Tibial artery (tissue), 4 donors: ENCODE measurements around the gene PHOX2A.

Experiments used
- DNase-seq, 2 donors: peaks; one replicate each; pipeline ENCODE4 v3.0.0-alpha.2; 2019
- H3K27ac ChIP-seq, 2 donors: fragments of 200-600 bp; sonication (generic) in 1 of 2; 1 replicate in 1 of 2; 2 replicates in 1 of 2; pipeline ENCODE4 v1.5.1; 2018 to 2019; ENCODE audit warnings: mild to moderate bottlenecking in 1 of 2
- H3K27me3 ChIP-seq, 2 donors: fragments of 200-600 bp; sonication (generic) in 1 of 2; one replicate each; pipeline versions ENCODE4 v1.5.1 to v1.6.0; 2016 to 2019
- H3K36me3 ChIP-seq, 3 donors: fragments of 200-600 bp; sonication (generic) in 2 of 3; one replicate each; pipeline ENCODE4 v1.5.1; 2016 to 2019; ENCODE audit warnings: mild to moderate bottlenecking in 2 of 3
- H3K4me1 ChIP-seq, 4 donors: fragments of 200-600 bp; sonication (generic) in 2 of 4; 1 replicate in 3 of 4; 2 replicates in 1 of 4; pipeline ENCODE4 v1.5.1; 2016 to 2019
- H3K4me3 ChIP-seq, 2 donors: fragments of 200-600 bp; sonication (generic) in 1 of 2; 1 replicate in 1 of 2; 2 replicates in 1 of 2; pipeline ENCODE4 v1.5.1; 2018 to 2019; ENCODE audit warnings: mild to moderate bottlenecking in 2 of 2
- H3K9me3 ChIP-seq, 3 donors: fragments of 200-600 bp; sonication (generic) in 1 of 3; one replicate each; pipeline ENCODE4 v1.5.1; 2016 to 2019
- intact Hi-C: fragments of 100-400 bp; cut with DNase I; formaldehyde crosslinking; loops from one replicate; pipeline ENCODE4 v1.15.0; 2023; ENCODE audit warnings: low total_unique reads
- TF ChIP-seq, protein P1 (sequence below), 2 experiments: fragments of 200-600 bp in 1 of 2; fragments of 450-650 bp in 1 of 2; IDR thresholded peaks; one replicate each; pipeline ENCODE4 v1.5.1; 2017 to 2019; ENCODE audit warnings: antibody characterized with exemption in 2 of 2, mild to moderate bottlenecking in 1 of 2, moderate library complexity in 1 of 2

The PHOX2A gene

DNA sequence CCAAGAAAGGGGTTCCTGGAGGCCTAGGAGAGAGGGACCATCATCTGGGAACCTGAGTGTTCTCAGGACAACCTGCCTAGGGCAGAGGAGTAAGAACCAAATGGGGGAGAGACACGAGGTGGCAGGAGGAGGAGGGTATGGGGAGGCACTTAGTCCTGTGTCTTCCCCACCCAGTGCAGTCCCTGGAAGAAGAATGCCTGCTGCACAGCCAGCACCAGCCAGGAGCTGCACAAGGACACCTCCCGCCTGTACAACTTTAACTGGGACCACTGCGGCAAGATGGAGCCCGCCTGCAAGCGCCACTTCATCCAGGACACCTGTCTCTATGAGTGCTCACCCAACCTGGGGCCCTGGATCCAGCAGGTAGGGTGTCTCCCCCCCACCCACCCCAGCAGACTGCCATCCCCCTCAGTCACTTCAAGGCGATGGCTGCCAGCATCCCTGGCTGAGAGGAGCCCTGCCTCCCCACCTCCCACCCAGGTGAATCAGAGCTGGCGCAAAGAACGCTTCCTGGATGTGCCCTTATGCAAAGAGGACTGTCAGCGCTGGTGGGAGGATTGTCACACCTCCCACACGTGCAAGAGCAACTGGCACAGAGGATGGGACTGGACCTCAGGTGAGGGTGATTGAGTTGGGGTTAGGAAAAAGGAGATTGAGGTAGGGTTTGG, 23.1 kb downstream of the PHOX2A start:
- Histone ChIP-seq H3K9me3 (no peaks in the 10 kb centered on the region), H3K27ac (no peak overlapping the region), H3K36me3 (no peaks in the 10 kb centered on the region), H3K4me3 (no peak overlapping the region), H3K27me3 (peaks cover 0 to 10% of the 10 kb centered on the region in 2 donors), H3K4me1 (peaks cover 0 to 26% (median 15%) of the 10 kb centered on the region in 4 donors)
- intact Hi-C loops, result no loop called here
- TF ChIP-seq, protein P1, sequence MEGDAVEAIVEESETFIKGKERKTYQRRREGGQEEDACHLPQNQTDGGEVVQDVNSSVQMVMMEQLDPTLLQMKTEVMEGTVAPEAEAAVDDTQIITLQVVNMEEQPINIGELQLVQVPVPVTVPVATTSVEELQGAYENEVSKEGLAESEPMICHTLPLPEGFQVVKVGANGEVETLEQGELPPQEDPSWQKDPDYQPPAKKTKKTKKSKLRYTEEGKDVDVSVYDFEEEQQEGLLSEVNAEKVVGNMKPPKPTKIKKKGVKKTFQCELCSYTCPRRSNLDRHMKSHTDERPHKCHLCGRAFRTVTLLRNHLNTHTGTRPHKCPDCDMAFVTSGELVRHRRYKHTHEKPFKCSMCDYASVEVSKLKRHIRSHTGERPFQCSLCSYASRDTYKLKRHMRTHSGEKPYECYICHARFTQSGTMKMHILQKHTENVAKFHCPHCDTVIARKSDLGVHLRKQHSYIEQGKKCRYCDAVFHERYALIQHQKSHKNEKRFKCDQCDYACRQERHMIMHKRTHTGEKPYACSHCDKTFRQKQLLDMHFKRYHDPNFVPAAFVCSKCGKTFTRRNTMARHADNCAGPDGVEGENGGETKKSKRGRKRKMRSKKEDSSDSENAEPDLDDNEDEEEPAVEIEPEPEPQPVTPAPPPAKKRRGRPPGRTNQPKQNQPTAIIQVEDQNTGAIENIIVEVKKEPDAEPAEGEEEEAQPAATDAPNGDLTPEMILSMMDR (IDR thresholded peaks at IDR 0.05), result no peak
- DNase-seq, result no peak

DNA sequence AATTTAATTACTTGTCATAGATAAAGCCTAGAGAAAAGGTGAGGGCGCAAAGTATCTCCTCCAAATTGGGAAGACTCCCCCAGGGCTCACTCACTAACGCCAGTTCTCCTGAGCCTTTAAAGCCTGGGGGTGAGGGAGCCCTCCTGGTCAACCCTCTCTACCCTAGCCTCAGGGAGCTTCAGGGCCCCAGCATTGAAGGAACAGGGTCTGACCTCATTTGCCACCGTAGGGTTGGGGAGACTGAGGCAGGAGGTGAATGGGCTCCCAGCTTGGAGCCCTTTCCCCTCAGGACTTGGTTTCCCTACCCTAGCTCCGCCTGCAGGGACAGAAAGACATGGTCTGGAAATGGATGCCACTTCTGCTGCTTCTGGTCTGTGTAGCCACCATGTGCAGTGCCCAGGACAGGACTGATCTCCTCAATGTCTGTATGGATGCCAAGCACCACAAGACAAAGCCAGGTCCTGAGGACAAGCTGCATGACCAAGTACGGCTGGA, 25.7 kb downstream of the PHOX2A start:
- peaks cover 0 to 10% of the 10 kb centered on the region in 2 donors for H3K27me3 ChIP-seq
- no peaks in the 10 kb centered on the region for H3K9me3 ChIP-seq
- no peak for DNase-seq
- no peak overlapping the region for H3K4me3 ChIP-seq
- intact Hi-C loops, result no loop called here
- TF ChIP-seq, protein P1 (IDR thresholded peaks at IDR 0.05), result no peak
- no peak overlapping the region for H3K27ac ChIP-seq
- H3K36me3 ChIP-seq, result no peaks in the 10 kb centered on the region
- H3K4me1 ChIP-seq, result peaks cover 0 to 16% (median 7%) of the 10 kb centered on the region in 4 donors

DNA sequence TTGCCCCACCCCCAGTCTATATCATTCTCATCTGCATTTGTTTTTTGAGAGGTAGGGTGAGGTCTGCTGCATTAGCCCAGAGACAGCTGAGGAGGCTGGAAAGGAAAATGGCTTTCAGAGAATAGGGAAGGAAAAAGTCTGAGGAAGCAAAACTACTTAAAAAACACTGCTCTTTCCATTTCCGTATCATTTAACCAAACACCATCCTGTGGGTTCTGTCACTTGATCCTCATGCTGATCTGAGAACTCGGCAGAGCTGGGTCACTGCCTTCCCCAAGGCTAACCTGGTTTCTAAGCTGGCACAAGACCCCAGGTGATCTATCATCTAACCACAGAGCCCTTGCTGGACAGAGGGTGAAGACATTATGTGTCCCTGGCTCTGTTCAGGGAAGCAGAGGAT, 26.1 kb downstream of the PHOX2A start:
- H3K36me3 ChIP-seq, result no peaks in the 10 kb centered on the region
- DNase-seq, result no peak
- H3K27me3 ChIP-seq, result peaks cover 0 to 10% of the 10 kb centered on the region in 2 donors
- TF ChIP-seq, protein P1 (IDR thresholded peaks at IDR 0.05), result no peak
- H3K4me1 ChIP-seq, result peaks cover 0 to 14% (median 7%) of the 10 kb centered on the region in 4 donors
- no peaks in the 10 kb centered on the region for H3K9me3 ChIP-seq
- intact Hi-C loops, result no loop called here
- no peak overlapping the region for H3K27ac ChIP-seq
- no peak overlapping the region for H3K4me3 ChIP-seq

DNA sequence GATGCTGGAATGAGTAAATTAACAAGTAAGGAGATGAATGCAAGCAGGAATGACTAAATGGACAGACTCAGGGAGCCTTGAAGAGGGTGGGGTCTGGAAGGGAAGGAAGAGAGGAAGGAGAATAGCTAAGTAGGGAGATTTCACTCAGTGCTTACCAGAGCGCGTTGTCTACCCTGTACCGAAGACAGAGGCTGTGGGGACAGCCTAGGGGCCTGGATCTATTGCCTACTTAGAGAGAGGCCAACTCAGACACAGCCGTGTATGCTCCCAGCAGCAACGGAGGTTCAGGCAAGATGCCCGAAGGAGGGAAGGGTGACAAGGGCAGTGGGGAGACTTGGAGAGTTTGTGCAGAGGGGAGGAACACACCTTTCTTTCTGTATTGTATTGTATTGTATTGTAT, 27.3 kb downstream of the PHOX2A start, which contains the start of gene FOLR2:
Gene FOLR2, plus strand, starts transcription at position 157 of the 400 bp plus-strand sequence. CDS start 1,791 bp downstream, outside the sequence.
- Histone ChIP-seq H3K27ac (no peak within 1 kb of the TSS), H3K4me1 (peaks cover 0 to 2% (median 0%) of the 10 kb centered on the region in 4 donors), H3K9me3 (no peaks in the 10 kb centered on the region), H3K4me3 (peak within 1 kb of the TSS in 1 of 2 donors; percentile 12), H3K36me3 (no peaks in the 10 kb centered on the region), H3K27me3 (peaks cover 0 to 10% of the 10 kb centered on the region in 2 donors)
- DNase-seq, result no peak
- TF ChIP-seq, protein P1 (IDR thresholded peaks at IDR 0.05), result no peak
- intact Hi-C loops, result no loop called here

DNA sequence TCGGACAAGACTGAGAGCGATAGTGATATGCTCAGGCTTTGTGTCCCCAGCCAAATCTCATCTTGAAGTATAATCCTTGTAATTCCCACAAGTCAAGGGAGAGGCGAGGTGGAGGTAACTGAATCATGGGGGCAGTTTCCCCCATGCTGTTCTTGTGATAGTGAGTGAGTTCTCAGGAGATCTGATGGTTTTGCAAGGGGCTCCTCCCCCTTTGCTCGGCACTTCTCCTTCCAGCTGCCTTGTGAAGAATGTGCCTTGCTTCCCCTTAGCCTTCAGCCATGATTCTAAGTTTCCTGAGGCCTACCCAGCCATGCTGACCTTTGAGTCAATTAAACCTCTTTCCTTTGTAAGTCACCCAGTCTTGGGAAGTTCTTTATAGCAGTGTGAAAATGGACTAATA, 34.9 kb downstream of the PHOX2A start:
- Histone ChIP-seq H3K27ac (no peak overlapping the region), H3K9me3 (peaks cover 0 to 12% (median 6%) of the 10 kb centered on the region in 3 donors), H3K27me3 (peaks cover 0 to 10% of the 10 kb centered on the region in 2 donors), H3K4me1 (peaks cover 0 to 5% (median 0%) of the 10 kb centered on the region in 4 donors), H3K36me3 (no peaks in the 10 kb centered on the region), H3K4me3 (no peak overlapping the region)
- intact Hi-C loops, result no loop called here
- TF ChIP-seq, protein P1 (IDR thresholded peaks at IDR 0.05), result no peak
- no peak for DNase-seq
